ENCODE results near the gene SETBP1.

GRCh38 chr18:44855681-44856080 lies 175.0 kb downstream of the SETBP1 start:
- TF ChIP-seq EP300 (IDR thresholded peaks at IDR 0.05) (no peak), POLR2A (IDR thresholded peaks at IDR 0.05) (no peak)
- TF ChIP-seq, protein P1, sequence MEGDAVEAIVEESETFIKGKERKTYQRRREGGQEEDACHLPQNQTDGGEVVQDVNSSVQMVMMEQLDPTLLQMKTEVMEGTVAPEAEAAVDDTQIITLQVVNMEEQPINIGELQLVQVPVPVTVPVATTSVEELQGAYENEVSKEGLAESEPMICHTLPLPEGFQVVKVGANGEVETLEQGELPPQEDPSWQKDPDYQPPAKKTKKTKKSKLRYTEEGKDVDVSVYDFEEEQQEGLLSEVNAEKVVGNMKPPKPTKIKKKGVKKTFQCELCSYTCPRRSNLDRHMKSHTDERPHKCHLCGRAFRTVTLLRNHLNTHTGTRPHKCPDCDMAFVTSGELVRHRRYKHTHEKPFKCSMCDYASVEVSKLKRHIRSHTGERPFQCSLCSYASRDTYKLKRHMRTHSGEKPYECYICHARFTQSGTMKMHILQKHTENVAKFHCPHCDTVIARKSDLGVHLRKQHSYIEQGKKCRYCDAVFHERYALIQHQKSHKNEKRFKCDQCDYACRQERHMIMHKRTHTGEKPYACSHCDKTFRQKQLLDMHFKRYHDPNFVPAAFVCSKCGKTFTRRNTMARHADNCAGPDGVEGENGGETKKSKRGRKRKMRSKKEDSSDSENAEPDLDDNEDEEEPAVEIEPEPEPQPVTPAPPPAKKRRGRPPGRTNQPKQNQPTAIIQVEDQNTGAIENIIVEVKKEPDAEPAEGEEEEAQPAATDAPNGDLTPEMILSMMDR (IDR thresholded peaks at IDR 0.05) = no peak
